ENCODE data around the gene PSMA2.

GRCh38 chr7:42913591-42913990 lies 18.4 kb downstream of the PSMA2 start:
- TF ChIP-seq CTCF (IDR thresholded peaks at IDR 0.05; ENCODE audit: borderline replicate concordance, extremely low read depth, low read length, poor library complexity, severe bottlenecking) (no peak), EZH2 (IDR thresholded peaks at IDR 0.05; ENCODE audit: borderline replicate concordance, low read depth, low read length, severe bottlenecking) (no peak)
